CD4-positive, alpha-beta memory T cell (primary cell): ENCODE results near the gene CSF3. TPM values are rescaled to one million over a fixed set of nuclear protein-coding genes. Genes with fewer than 3 reads are reported as not detected.

ENCODE experiments used
- CTCF ChIA-PET: fragments of 350-600 bp; sonication (Branson Sonifier 250); formaldehyde crosslinking; loops from one replicate; lab custom pipeline; 2021; ENCODE audit warnings: inconsistent platforms; ENCODE audit not compliant: partially characterized antibody; lab: Charles Lee
- POLR2A ChIA-PET: fragments of 350-600 bp; sonication (Branson Sonifier 250); formaldehyde crosslinking; loops from one replicate; lab custom pipeline; 2021; ENCODE audit not compliant: partially characterized antibody; lab: Charles Lee
- DNase-seq, 5 donors: peaks; one replicate each; pipeline versions ENCODE4 v3.0.0 to v3.0.0-alpha.2; 2020 to 2022; ENCODE audit warnings: mixed read lengths in 1 of 5
- H3K27ac ChIP-seq: one replicate; pipeline ENCODE4 v1.7.0; 2013; ENCODE audit warnings: low read depth, low read length
- H3K27me3 ChIP-seq: 2 replicates; pipeline ENCODE4 v1.7.0; 2013; ENCODE audit warnings: mild to moderate bottlenecking, low read length, moderate library complexity; ENCODE audit not compliant: insufficient read depth
- H3K36me3 ChIP-seq: 2 replicates; pipeline ENCODE4 v1.7.0; 2013; ENCODE audit warnings: mild to moderate bottlenecking, low read length, moderate library complexity; ENCODE audit not compliant: insufficient read depth
- H3K4me1 ChIP-seq: 2 replicates; pipeline ENCODE4 v1.7.0; 2013; ENCODE audit warnings: mild to moderate bottlenecking, low read length, moderate library complexity; ENCODE audit not compliant: insufficient read depth
- H3K4me3 ChIP-seq, 2 donors: one replicate each; pipeline ENCODE4 v1.7.0; 2013; ENCODE audit warnings: low read length in 2 of 2, mild to moderate bottlenecking in 1 of 2
- H3K9me3 ChIP-seq, 2 donors: one replicate each; pipeline ENCODE4 v1.7.0; 2013; ENCODE audit warnings: low read length in 2 of 2, control low read depth in 1 of 2; ENCODE audit not compliant: control insufficient read depth in 1 of 2
- H3K27ac Mint-ChIP-seq, 7 donors: one replicate each; pipeline ENCODE4 v1.8.0; 2020 to 2021; ENCODE audit warnings: mixed read lengths in 7 of 7, mild to moderate bottlenecking in 6 of 7, inconsistent platforms in 3 of 7, moderate library complexity in 3 of 7
- H3K27me3 Mint-ChIP-seq, 2 donors: one replicate each; pipeline ENCODE4 v1.8.0; 2020 to 2021; ENCODE audit warnings: mixed read lengths in 2 of 2
- H3K36me3 Mint-ChIP-seq, 2 donors: one replicate each; pipeline ENCODE4 v1.8.0; 2020 to 2021; ENCODE audit warnings: mixed read lengths in 2 of 2, inconsistent platforms in 1 of 2, mild to moderate bottlenecking in 1 of 2
- H3K4me1 Mint-ChIP-seq, 4 donors: one replicate each; pipeline ENCODE4 v1.8.0; 2020 to 2021; ENCODE audit warnings: mixed read lengths in 4 of 4, mild to moderate bottlenecking in 1 of 4
- H3K4me3 Mint-ChIP-seq, 8 donors: one replicate each; pipeline ENCODE4 v1.8.0; 2020 to 2021; ENCODE audit warnings: mixed read lengths in 8 of 8, mild to moderate bottlenecking in 7 of 8, moderate library complexity in 6 of 8, inconsistent platforms in 3 of 8
- H3K9me3 Mint-ChIP-seq, 8 donors: one replicate each; pipeline ENCODE4 v1.8.0; 2020 to 2021; ENCODE audit warnings: mixed read lengths in 8 of 8, mild to moderate bottlenecking in 5 of 8, inconsistent platforms in 3 of 8, moderate library complexity in 1 of 8
- intact Hi-C: fragments of 100-400 bp; cut with micrococcal nuclease; formaldehyde crosslinking; loops from one replicate; pipeline ENCODE4 v1.15.1; 2023
- polyA plus RNA-seq, 2 donors: library from polyadenylated mRNA; unstranded; fragments of 300-500 nt; fragmentation: Illumina TruSeq; gene quantifications; one replicate each; pipeline ENCODE4 v1.2.3, GENCODE V29; 2021
- total RNA-seq, 2 experiments: library from RNA; stranded (reverse); gene quantifications; one replicate each; pipeline ENCODE4 v1.2.3, GENCODE V29; 2021

CSF3 gene
- total RNA-seq (not detected), polyA plus RNA-seq (not detected)

DNA sequence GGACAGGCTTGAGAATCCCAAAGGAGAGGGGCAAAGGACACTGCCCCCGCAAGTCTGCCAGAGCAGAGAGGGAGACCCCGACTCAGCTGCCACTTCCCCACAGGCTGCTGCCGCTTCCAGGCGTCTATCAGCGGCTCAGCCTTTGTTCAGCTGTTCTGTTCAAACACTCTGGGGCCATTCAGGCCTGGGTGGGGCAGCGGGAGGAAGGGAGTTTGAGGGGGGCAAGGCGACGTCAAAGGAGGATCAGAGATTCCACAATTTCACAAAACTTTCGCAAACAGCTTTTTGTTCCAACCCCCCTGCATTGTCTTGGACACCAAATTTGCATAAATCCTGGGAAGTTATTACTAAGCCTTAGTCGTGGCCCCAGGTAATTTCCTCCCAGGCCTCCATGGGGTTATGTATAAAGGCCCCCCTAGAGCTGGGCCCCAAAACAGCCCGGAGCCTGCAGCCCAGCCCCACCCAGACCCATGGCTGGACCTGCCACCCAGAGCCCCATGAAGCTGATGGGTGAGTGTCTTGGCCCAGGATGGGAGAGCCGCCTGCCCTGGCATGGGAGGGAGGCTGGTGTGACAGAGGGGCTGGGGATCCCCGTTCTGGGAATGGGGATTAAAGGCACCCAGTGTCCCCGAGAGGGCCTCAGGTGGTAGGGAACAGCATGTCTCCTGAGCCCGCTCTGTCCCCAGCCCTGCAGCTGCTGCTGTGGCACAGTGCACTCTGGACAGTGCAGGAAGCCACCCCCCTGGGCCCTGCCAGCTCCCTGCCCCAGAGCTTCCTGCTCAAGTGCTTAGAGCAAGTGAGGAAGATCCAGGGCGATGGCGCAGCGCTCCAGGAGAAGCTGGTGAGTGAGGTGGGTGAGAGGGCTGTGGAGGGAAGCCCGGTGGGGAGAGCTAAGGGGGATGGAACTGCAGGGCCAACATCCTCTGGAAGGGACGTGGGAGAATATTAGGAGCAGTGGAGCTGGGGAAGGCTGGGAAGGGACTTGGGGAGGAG is at the start of gene CSF3:
Gene CSF3, plus strand, starts transcription at position 436 of the 993 bp plus-strand sequence. Its CDS starts 35 bp downstream, at position 471.
- Mint-ChIP-seq H3K9me3 (no peaks in the 10 kb centered on the region), H3K4me1 (peaks cover 0 to 6% (median 4%) of the 10 kb centered on the region in 4 donors), H3K27ac (peak within 1 kb of the TSS in 2 of 7 donors; percentile 37 to 46), H3K36me3 (peaks cover 5 to 15% of the 10 kb centered on the region in 2 donors), H3K4me3 (no peak within 1 kb of the TSS), H3K27me3 (peaks cover 0 to 2% of the 10 kb centered on the region in 2 donors)
- Histone ChIP-seq H3K27me3 (no peaks in the 10 kb centered on the region), H3K4me1 (peaks cover 4% of the 10 kb centered on the region), H3K36me3 (peaks cover 12% of the 10 kb centered on the region), H3K27ac (no peak within 1 kb of the TSS), H3K9me3 (no peaks in the 10 kb centered on the region), H3K4me3 (no peak within 1 kb of the TSS)
- DNase-seq: no peak
- intact Hi-C loops: no loop called here
- POLR2A ChIA-PET: interaction anchor here (0.6 to 2.5 kb wide), 2 partner anchors 11 to 145 kb away, joined by 3 to 8 read pairs; no protein-coding TSS in a partner anchor
- CTCF ChIA-PET: interaction anchor here (0.8 to 13.1 kb wide), 13 partner anchors 13 to 334 kb away, joined by 3 to 166 read pairs (median 7); partner anchors contain the start of gene PSMD3

GRCh38 chr17:39966771-39967170 is 48.5 kb upstream of the CSF3 start:
- H3K27me3 ChIP-seq: no peaks in the 10 kb centered on the region
- no peak overlapping the region for H3K4me3 ChIP-seq
- ChIA-PET CTCF (interaction anchor here (0.8 to 14.6 kb wide), 2 partner anchors 14 to 343 kb away, joined by 3 to 197 read pairs; partner anchors contain the start of gene PSMD3), POLR2A (no interaction called here)
- Mint-ChIP-seq H3K36me3 (no peaks in the 10 kb centered on the region), H3K4me1 (peaks cover 13 to 35% (median 28%) of the 10 kb centered on the region in 4 donors), H3K4me3 (peak overlapping the region in 2 of 8 donors; percentile 6 to 36), H3K27me3 (peaks cover 8 to 12% of the 10 kb centered on the region in 2 donors), H3K27ac (peak overlapping the region in 4 of 7 donors; percentile 17 to 68 (median 44)), H3K9me3 (no peaks in the 10 kb centered on the region)
- intact Hi-C loops: no loop called here
- peaks cover 24% of the 10 kb centered on the region for H3K4me1 ChIP-seq
- H3K36me3 ChIP-seq: no peaks in the 10 kb centered on the region
- no peaks in the 10 kb centered on the region for H3K9me3 ChIP-seq
- DNase-seq: no peak
- H3K27ac ChIP-seq: no peak overlapping the region

DNA sequence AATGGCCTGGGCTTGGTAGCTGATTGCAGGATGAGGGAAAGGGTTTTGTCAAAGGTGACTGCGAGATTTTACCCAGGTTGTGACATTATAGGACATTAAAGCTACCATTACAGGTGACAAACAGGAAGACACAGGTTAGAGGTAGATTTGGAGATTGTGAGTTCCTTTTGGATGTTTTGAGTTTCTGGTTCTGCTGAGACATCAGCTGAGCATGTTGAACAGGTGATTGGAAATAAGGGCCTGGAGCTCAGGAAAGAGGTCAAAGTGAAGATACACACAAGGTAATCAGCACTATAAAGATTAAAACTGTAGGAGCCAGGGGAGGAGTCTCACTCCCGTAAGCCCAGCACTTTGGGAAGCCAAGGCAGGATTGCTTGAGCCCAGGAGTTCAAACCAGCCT is 46.5 kb upstream of the CSF3 start:
- no peak overlapping the region for H3K4me3 ChIP-seq
- Mint-ChIP-seq H3K27me3 (peaks cover 9 to 17% of the 10 kb centered on the region in 2 donors), H3K4me1 (peaks cover 8 to 17% (median 16%) of the 10 kb centered on the region in 4 donors), H3K36me3 (no peaks in the 10 kb centered on the region), H3K4me3 (no peak overlapping the region), H3K9me3 (no peaks in the 10 kb centered on the region), H3K27ac (no peak overlapping the region)
- H3K27ac ChIP-seq: no peak overlapping the region
- no peaks in the 10 kb centered on the region for H3K27me3 ChIP-seq
- ChIA-PET POLR2A (interaction anchor here (0.8 kb wide), 1 partner anchor 10 kb away, joined by 3 read pairs; no protein-coding TSS in a partner anchor), CTCF (interaction anchor here (0.7 to 2.1 kb wide), 3 partner anchors 11 to 45 kb away, joined by 3 to 10 read pairs (median 4); partner anchors contain the start of gene PSMD3)
- H3K9me3 ChIP-seq: no peaks in the 10 kb centered on the region
- H3K36me3 ChIP-seq: no peaks in the 10 kb centered on the region
- intact Hi-C loops: no loop called here
- no peak for DNase-seq
- peaks cover 6% of the 10 kb centered on the region for H3K4me1 ChIP-seq

DNA sequence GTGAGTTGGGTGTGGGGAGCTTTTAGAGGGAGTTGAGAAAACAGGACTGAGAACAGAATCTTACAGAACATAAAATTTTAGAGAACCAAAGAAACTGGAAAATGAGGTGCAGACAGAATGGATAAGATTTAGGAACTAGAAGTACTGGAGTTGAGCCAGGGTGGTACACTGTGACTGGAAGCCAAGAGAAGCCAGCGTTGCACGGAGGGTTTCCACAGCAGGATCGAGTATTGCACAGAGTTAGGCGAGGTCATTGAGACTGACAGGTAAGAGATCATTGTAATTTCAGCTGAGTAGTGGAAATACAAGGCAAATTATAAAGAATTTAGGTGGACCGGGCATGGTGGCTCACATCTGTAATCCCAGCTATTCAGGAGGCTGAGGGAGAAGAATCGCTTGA is 45.9 kb upstream of the CSF3 start:
- Mint-ChIP-seq H3K4me3 (no peak overlapping the region), H3K36me3 (no peaks in the 10 kb centered on the region), H3K27me3 (peaks cover 9 to 17% of the 10 kb centered on the region in 2 donors), H3K27ac (no peak overlapping the region), H3K4me1 (peaks cover 5 to 13% (median 11%) of the 10 kb centered on the region in 4 donors), H3K9me3 (no peaks in the 10 kb centered on the region)
- Histone ChIP-seq H3K4me3 (no peak overlapping the region), H3K9me3 (no peaks in the 10 kb centered on the region), H3K36me3 (no peaks in the 10 kb centered on the region), H3K27ac (no peak overlapping the region), H3K4me1 (no peaks in the 10 kb centered on the region), H3K27me3 (no peaks in the 10 kb centered on the region)
- DNase-seq: no peak
- POLR2A ChIA-PET: interaction anchor here (0.8 kb wide), 1 partner anchor 11 kb away, joined by 3 read pairs; no protein-coding TSS in a partner anchor
- CTCF ChIA-PET: interaction anchor here (0.8 to 2.1 kb wide), 2 partner anchors 11 to 12 kb away, joined by 3 to 10 read pairs; partner anchors contain the start of gene PSMD3
- intact Hi-C loops: no loop called here

GRCh38 chr17:39970157-39970692 is 45.0 kb upstream of the CSF3 start:
- H3K9me3 Mint-ChIP-seq: no peaks in the 10 kb centered on the region
- H3K4me3 ChIP-seq: no peak overlapping the region
- H3K4me1 Mint-ChIP-seq: peaks cover 5 to 13% (median 11%) of the 10 kb centered on the region in 4 donors
- ChIA-PET CTCF (interaction anchor here (0.8 kb wide), 1 partner anchor 12 kb away, joined by 3 read pairs; no protein-coding TSS in a partner anchor), POLR2A (interaction anchor here (1.0 kb wide), 1 partner anchor 10 kb away, joined by 3 read pairs; the partner anchor contains the start of gene PSMD3)
- no peak for DNase-seq
- no peak overlapping the region for H3K4me3 Mint-ChIP-seq
- H3K4me1 ChIP-seq: no peaks in the 10 kb centered on the region
- no peak overlapping the region for H3K27ac ChIP-seq
- intact Hi-C loops: no loop called here
- no peaks in the 10 kb centered on the region for H3K9me3 ChIP-seq
- H3K27ac Mint-ChIP-seq: no peak overlapping the region
- H3K27me3 ChIP-seq: no peaks in the 10 kb centered on the region
- H3K36me3 Mint-ChIP-seq: no peaks in the 10 kb centered on the region
- H3K27me3 Mint-ChIP-seq: peaks cover 9 to 17% of the 10 kb centered on the region in 2 donors
- no peaks in the 10 kb centered on the region for H3K36me3 ChIP-seq

- Mint-ChIP-seq H3K4me3 (no peak overlapping the region), H3K36me3 (no peaks in the 10 kb centered on the region), H3K27ac (no peak overlapping the region), H3K27me3 (peaks cover 9 to 17% of the 10 kb centered on the region in 2 donors), H3K4me1 (peaks cover 5 to 12% (median 8%) of the 10 kb centered on the region in 4 donors), H3K9me3 (no peaks in the 10 kb centered on the region)
- no peak for DNase-seq
- H3K36me3 ChIP-seq: no peaks in the 10 kb centered on the region
- H3K4me1 ChIP-seq: no peaks in the 10 kb centered on the region
- H3K4me3 ChIP-seq: no peak overlapping the region
- ChIA-PET CTCF (interaction anchor here (1.2 kb wide), 1 partner anchor 9 kb away, joined by 3 read pairs; no protein-coding TSS in a partner anchor), POLR2A (no interaction called here)
- no peaks in the 10 kb centered on the region for H3K27me3 ChIP-seq
- intact Hi-C loops: no loop called here
- H3K27ac ChIP-seq: no peak overlapping the region
- H3K9me3 ChIP-seq: no peaks in the 10 kb centered on the region
These were observed 44.1 kb upstream of the CSF3 start for GRCh38 chr17:39971076-39971603.
